ENCODE results near the gene EDN3.
"Not testable (repeated sequence)": the region's sequence is repeated elsewhere in the genome, so short reads cannot be mapped to it uniquely, and the experiment has no call there.

Gene EDN3

GRCh38 chr20:59349277-59349676 is 48.9 kb downstream of the EDN3 start:
- DNase-seq (ENCODE audit: low read depth, low spot score) = no peak
- TF ChIP-seq FOXP2 (optimal IDR thresholded peaks at IDR 0.05; ENCODE audit: control extremely low read depth, extremely low read length, insufficient read depth) (no peak), POLR2AphosphoS5 (IDR thresholded peaks at IDR 0.05; ENCODE audit: borderline replicate concordance, low read depth, low read length) (no peak), EZH2 (IDR thresholded peaks at IDR 0.05) (no peak)
- H3K9ac ChIP-seq (ENCODE audit: insufficient read length) = no peak overlapping the region

GRCh38 chr20:59350330-59351156 is 50.1 kb downstream of the EDN3 start:
- Histone ChIP-seq H3K9ac (ENCODE audit: insufficient read length) (no peak overlapping the region), H3K36me3 (ENCODE audit: insufficient read depth, low read length) (no peaks in the 10 kb centered on the region), H3K9me3 (ENCODE audit: low read depth, low read length) (no peaks in the 10 kb centered on the region), H3K4me3 (no peak overlapping the region), H3K27ac (no peak overlapping the region)
- TF ChIP-seq FOXP2 (optimal IDR thresholded peaks at IDR 0.05; ENCODE audit: control extremely low read depth, extremely low read length, insufficient read depth) (no peak), POLR2AphosphoS5 (IDR thresholded peaks at IDR 0.05; ENCODE audit: borderline replicate concordance, low read depth, low read length) (no peak), EZH2 (IDR thresholded peaks at IDR 0.05) (no peak)
- no peak for DNase-seq (ENCODE audit: low read depth, low spot score)

More at GRCh38 chr20:59349277-59349676, 48.9 kb downstream of the EDN3 start:
- H3K36me3 ChIP-seq (ENCODE audit: insufficient read depth, low read length) = no peaks in the 10 kb centered on the region
- no peaks in the 10 kb centered on the region for H3K9me3 ChIP-seq (ENCODE audit: low read depth, low read length)
- H3K27ac ChIP-seq = no peak overlapping the region
- H3K4me3 ChIP-seq = no peak overlapping the region

GRCh38 chr20:59351157-59352040 is 51.0 kb downstream of the EDN3 start:
- Histone ChIP-seq H3K36me3 (ENCODE audit: insufficient read depth, low read length) (no peaks in the 10 kb centered on the region), H3K4me3 (no peak overlapping the region), H3K27ac (no peak overlapping the region), H3K9ac (ENCODE audit: insufficient read length) (no peak overlapping the region), H3K9me3 (ENCODE audit: low read depth, low read length) (no peaks in the 10 kb centered on the region)
- DNase-seq (ENCODE audit: low read depth, low spot score) = no peak
- TF ChIP-seq EZH2 (IDR thresholded peaks at IDR 0.05) (no peak), POLR2AphosphoS5 (IDR thresholded peaks at IDR 0.05; ENCODE audit: borderline replicate concordance, low read depth, low read length) (no peak), FOXP2 (optimal IDR thresholded peaks at IDR 0.05; ENCODE audit: control extremely low read depth, extremely low read length, insufficient read depth) (no peak)

GRCh38 chr20:59352541-59352940 is 52.1 kb downstream of the EDN3 start:
- no peak overlapping the region for H3K9ac ChIP-seq (ENCODE audit: insufficient read length)
- H3K36me3 ChIP-seq (ENCODE audit: insufficient read depth, low read length) = no peaks in the 10 kb centered on the region
- no peak for TF ChIP-seq FOXP2 (optimal IDR thresholded peaks at IDR 0.05; ENCODE audit: control extremely low read depth, extremely low read length, insufficient read depth)
- TF ChIP-seq EZH2 (IDR thresholded peaks at IDR 0.05) = no peak
- no peak for TF ChIP-seq POLR2AphosphoS5 (IDR thresholded peaks at IDR 0.05; ENCODE audit: borderline replicate concordance, low read depth, low read length)
- DNase-seq (ENCODE audit: low read depth, low spot score) = no peak
- no peak overlapping the region for H3K4me3 ChIP-seq
- no peaks in the 10 kb centered on the region for H3K9me3 ChIP-seq (ENCODE audit: low read depth, low read length)
- no peak overlapping the region for H3K27ac ChIP-seq

- H3K27ac ChIP-seq = no peak overlapping the region
Measured at GRCh38 chr20:59352990-59353389, 52.6 kb downstream of the EDN3 start.

GRCh38 chr20:59354460-59354859 is 54.0 kb downstream of the EDN3 start:
- DNase-seq (ENCODE audit: low read depth, low spot score) = no peak
- TF ChIP-seq POLR2AphosphoS5 (IDR thresholded peaks at IDR 0.05; ENCODE audit: borderline replicate concordance, low read depth, low read length) = no peak
- no peak for TF ChIP-seq FOXP2 (optimal IDR thresholded peaks at IDR 0.05; ENCODE audit: control extremely low read depth, extremely low read length, insufficient read depth)
- no peak for TF ChIP-seq EZH2 (IDR thresholded peaks at IDR 0.05)
- Histone ChIP-seq H3K27ac (no peak overlapping the region), H3K9ac (ENCODE audit: insufficient read length) (no peak overlapping the region), H3K36me3 (ENCODE audit: insufficient read depth, low read length) (no peaks in the 10 kb centered on the region), H3K4me3 (no peak overlapping the region), H3K9me3 (ENCODE audit: low read depth, low read length) (no peaks in the 10 kb centered on the region)

More at GRCh38 chr20:59352990-59353389, 52.6 kb downstream of the EDN3 start:
- H3K4me3 ChIP-seq = no peak overlapping the region
- no peak overlapping the region for H3K9ac ChIP-seq (ENCODE audit: insufficient read length)
- no peaks in the 10 kb centered on the region for H3K36me3 ChIP-seq (ENCODE audit: insufficient read depth, low read length)
- no peak for DNase-seq (ENCODE audit: low read depth, low spot score)
- TF ChIP-seq POLR2AphosphoS5 (IDR thresholded peaks at IDR 0.05; ENCODE audit: borderline replicate concordance, low read depth, low read length) (no peak), EZH2 (IDR thresholded peaks at IDR 0.05) (no peak), FOXP2 (optimal IDR thresholded peaks at IDR 0.05; ENCODE audit: control extremely low read depth, extremely low read length, insufficient read depth) (no peak)
- H3K9me3 ChIP-seq (ENCODE audit: low read depth, low read length) = no peaks in the 10 kb centered on the region

GRCh38 chr20:59355242-59355641 is 54.8 kb downstream of the EDN3 start:
- H3K36me3 ChIP-seq (ENCODE audit: insufficient read depth, low read length) = no peaks in the 10 kb centered on the region
- no peak for TF ChIP-seq FOXP2 (optimal IDR thresholded peaks at IDR 0.05; ENCODE audit: control extremely low read depth, extremely low read length, insufficient read depth)
- H3K9ac ChIP-seq (ENCODE audit: insufficient read length) = no peak overlapping the region
- H3K27ac ChIP-seq = no peak overlapping the region
- no peaks in the 10 kb centered on the region for H3K9me3 ChIP-seq (ENCODE audit: low read depth, low read length)
- H3K4me3 ChIP-seq = no peak overlapping the region
- DNase-seq (ENCODE audit: low read depth, low spot score) = no peak

GRCh38 chr20:59356662-59357165 is 56.3 kb downstream of the EDN3 start:
- no peak for TF ChIP-seq POLR2AphosphoS5 (IDR thresholded peaks at IDR 0.05; ENCODE audit: borderline replicate concordance, low read depth, low read length)
- no peak for TF ChIP-seq FOXP2 (optimal IDR thresholded peaks at IDR 0.05; ENCODE audit: control extremely low read depth, extremely low read length, insufficient read depth)
- no peak for TF ChIP-seq EZH2 (IDR thresholded peaks at IDR 0.05)
- Histone ChIP-seq H3K4me3 (no peak overlapping the region), H3K36me3 (ENCODE audit: insufficient read depth, low read length) (no peaks in the 10 kb centered on the region), H3K9me3 (ENCODE audit: low read depth, low read length) (no peaks in the 10 kb centered on the region), H3K9ac (ENCODE audit: insufficient read length) (no peak overlapping the region), H3K27ac (no peak overlapping the region)
- no peak for DNase-seq (ENCODE audit: low read depth, low spot score)

GRCh38 chr20:59358793-59359192 is 58.4 kb downstream of the EDN3 start:
- not testable (repeated sequence) for H3K36me3 ChIP-seq (ENCODE audit: insufficient read depth, low read length)

More at GRCh38 chr20:59358793-59359192, 58.4 kb downstream of the EDN3 start:
- not testable (repeated sequence) for H3K27ac ChIP-seq; DNase-seq (ENCODE audit: low read depth, low spot score); H3K4me3 ChIP-seq; H3K9me3 ChIP-seq (ENCODE audit: low read depth, low read length); H3K9ac ChIP-seq (ENCODE audit: insufficient read length)
